ENCODE results near the gene MPND.

The MPND gene

GRCh38 chr19:4385291-4386040 lies 42.1 kb downstream of the MPND start:
- no peak for DNase-seq

- DNase-seq, result no peak
These were observed 42.9 kb downstream of the MPND start for GRCh38 chr19:4386041-4386782.

DNA sequence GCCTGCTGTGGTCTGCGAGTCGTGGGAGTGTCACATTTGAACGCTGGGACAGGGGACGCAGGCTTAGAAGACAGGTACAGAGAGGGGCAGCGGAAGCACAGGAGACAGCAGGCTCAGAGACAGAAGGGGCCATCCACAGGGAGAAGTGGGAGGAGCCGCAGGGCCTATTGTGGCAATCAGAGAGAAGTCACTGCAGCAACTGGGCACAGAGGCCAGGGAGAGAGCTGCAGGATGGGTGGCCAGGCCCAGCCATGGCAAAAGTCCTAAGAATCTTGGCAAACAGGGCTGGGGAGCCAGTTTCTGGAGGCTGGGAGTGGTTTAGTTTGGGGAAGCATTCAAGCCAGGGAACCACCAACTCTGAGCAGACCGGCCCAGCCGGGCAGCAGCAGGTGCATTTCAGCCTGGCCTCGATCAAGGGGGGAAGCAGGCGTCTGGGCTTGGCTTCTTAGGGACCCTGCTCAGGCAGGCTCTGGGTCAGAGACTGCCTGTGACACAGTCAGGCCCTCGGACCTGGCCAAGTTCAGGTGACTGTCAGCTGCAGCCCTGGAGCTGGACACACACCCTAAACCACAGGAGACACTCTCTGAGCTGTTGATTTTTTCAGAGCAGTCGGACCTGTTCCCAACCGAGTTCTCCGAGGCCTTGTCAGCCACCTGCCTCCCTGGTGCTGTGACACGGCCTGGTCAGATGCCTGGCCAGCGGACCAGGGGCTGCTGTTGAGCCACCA lies 45.1 kb downstream of the MPND start:
- no peak for DNase-seq

DNA sequence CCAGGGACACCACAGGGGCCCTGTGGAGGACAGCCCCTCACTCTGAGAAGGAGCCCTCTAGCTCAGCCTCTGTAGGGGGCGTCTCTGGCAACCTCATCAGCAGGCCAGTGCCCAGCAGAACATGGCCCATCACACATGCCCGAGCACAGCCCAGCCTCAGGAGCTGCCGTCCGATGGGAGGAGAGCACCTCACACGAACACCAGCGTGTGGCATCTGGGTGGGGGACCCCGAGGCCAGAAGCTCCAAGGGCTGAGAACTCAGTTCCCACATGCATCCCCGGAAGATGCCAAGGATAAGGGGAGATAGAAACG lies 45.7 kb downstream of the MPND start:
- DNase-seq, result no peak

DNA sequence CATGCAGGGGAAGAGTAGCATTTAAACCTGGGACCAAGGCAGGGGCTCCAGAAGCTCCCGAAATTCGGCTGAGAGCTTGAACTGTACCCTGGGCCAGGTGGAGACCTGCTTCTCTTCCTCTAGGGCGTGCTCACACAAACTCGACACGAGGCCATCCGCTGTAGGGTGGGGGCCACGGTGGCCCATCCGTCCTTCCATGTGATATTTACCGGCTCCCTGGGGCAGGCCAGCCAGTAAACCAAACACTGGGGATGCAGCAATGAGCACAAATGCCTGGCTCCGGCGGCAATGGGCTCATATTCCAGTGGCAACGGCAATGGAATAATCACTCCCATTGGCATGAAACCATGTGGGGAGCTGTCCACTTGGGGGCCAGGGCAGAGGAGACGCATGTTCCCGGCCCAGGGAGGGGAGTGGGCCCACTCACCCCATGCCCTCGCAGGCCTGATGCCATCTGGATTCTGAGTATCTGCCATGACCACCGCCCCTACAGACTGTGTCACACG lies 46.2 kb downstream of the MPND start:
- DNase-seq, result no peak

DNA sequence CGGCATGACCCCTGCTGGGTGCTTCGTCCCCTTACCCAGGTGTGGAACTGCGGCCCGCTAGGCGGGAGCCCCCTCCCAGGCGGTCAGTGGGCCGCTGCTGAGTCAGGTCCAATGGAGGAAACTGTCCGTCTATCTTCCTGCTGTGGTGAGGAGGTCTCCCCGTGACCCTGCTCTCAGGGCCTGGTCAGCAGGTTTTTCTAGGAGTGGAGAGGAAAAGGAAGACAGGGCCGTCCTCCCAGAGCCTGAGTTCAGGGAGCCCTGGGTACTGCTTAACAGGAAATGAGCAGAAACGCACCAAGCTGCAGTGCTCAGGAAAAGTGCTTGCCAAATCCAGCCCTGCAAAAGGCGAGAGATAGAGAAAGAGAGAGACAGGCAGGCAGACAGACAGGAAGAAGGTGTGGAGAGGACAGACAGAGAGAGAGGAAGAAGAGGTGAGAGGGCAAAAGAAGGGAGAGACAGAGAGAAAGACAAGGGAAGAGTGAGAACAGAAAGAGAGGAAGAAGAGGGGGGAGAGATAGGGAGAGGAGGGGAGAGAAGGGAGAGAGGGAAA lies 46.7 kb downstream of the MPND start:
- no peak for DNase-seq

DNA sequence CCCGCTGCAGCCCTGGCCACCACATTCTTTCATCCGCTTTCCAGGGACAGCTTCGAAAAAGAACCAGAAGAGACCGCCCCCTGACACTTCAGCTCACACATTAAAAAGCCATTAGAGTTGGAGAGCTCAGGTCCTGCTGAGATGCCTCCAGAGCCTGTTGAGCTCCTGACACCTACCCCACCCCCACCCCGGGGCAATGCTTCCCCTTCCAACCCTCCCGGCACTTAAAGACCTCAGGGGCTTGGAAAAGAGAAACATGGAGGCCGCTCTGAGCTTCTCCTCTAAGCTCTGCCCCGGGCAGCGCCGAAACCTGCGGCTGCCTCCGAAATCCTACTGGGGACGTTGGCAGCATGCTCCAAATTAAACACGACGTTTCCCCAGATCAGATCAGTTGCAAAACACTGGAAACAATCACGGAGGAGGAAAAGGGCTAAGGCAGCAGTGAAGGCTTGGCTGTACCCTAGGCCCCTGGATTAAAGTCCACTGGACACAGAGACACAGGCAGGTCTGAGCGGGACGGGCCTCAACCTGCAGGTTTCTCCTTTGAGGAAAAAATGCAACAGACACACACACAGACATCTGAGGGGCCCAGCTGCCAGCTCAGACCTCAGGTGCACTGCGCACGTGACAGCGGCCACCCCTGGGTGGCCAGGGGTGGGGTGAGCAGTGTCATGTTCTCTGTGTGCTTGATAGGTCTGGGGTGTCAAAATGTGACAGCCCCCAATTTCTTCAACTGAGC lies 47.4 kb downstream of the MPND start:
- no peak for DNase-seq

- DNase-seq, result no peak
These were observed 47.9 kb downstream of the MPND start for GRCh38 chr19:4391306-4391693.

DNA sequence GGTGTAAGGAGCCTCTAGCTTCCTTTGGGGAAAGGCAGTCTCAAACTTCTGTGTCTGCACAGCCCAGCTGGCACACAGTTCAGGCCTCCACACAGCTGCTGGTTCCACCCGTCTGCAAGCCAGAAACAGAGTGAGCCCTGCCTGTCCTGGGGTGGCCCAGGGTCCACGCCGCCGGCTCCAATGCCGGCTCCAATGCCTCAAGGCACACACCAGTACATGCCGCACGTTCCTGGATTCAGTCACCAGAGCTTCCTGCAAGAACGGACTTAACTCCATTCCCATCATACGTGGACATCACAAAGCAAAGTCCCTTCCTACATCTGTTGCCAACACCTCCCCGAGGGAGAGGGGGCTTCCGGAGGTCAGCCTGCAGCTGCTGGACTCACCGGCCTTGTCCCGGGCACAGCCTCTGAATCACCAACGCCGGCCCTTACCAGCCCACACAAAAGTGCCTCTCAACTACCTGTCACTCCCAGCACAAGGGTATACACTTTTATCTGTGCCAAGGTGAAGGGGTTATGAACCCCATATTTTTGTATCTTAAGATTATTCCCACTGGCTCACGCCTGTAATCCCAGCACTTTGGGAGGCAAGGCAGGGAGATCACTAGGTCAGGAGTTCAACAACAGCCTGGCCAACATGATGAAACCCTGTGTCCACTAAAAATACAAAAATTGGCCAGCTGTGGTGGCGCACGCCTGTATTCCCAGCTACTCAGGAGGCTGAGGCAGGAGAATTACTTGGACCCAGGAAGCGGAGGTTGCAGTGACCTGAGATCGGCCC lies 48.5 kb downstream of the MPND start:
- no peak for DNase-seq

DNA sequence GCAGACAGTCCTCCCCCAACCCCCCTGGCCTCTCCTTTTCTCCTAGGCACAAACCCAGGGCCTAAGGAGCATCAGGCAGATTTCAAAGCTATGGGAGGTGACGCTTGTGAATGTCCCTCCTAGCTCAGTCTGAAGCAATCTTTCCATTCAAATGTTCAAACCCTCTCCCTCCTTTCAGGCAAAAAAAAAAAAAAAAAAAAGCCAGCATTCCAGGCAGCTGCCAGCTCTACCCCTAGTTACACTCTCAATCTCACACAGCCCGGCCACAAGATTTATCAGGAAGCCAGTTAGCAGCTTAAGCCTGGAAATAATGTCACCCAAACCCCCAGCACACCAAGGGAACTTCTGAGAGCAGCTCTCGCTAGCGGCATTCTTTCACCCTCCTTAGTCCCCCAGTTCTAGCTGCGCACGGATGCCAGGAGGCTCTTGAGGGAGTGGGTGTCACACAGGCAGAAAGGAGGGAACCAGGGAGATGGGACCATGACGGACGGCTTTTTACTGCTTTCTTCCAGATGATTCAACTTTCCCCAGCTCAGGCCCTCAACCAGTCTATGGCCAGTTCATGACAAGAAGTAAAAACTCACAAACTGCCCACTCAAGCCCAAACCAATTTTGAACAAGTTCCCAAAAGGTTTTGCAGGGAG lies 50.7 kb downstream of the MPND start:
- no peak for DNase-seq

GRCh38 chr19:4396949-4397783 lies 53.8 kb downstream of the MPND start:
- no peak for DNase-seq

DNA sequence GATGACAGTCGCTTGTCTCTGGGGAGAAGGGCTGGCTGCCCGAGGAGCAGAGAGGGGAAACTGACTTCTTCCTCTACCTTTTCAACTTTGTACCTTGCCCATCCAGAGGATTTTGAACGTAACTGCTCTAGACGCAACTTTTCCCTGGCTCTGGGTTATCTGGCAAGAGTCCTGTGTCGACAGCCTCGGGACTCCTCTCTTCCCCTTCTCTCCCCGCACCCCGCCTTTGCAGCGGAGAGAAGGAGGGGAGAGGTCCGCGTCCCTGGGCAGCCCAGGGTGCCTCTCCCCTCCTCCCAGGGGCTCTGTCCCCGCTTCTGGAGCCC lies 56.4 kb downstream of the MPND start:
- DNase-seq, result no peak

DNA sequence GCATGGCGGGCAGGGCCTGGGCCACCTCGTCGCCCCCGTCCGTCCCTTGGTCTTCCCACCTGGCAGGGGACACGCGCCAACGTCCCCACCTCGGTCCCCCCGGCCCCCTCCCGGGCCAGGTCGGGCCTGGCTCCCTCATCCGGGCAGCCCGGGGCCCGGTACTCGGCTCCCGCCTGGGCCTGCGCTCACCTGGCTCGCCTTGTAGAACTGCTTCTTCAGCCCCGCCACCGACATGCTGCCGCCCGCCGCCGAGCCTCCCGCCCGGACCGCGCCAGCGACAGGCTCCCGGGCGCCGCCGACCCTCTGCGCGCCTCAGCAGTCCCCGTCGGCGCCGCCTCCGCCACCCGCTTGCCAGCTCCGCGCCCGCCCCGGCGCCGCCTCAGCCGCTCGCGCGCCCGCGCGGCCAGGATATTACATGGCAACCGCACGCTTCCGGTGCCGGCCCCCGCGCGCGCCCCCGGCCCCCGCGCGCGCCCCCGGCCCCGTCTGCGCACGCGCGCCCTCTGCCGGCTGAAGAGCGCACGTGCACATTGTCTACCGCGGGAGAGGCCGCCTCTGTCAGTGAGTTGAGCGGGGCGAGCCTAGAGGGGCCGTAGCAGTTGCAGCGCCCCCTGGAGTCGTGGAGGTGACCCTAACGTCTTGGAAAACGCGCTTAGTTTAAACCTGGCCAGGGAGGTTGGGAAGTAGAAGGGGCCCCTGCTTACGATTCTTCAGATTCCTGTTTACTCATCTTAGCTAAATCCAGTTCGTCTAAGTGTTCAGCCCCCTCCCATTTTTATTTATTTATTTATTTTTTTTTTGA lies 57.0 kb downstream of the MPND start, which contains the start of gene SH3GL1:
SH3GL1 (minus strand) TSS at position 413 of the 802 bp plus-strand sequence; CDS start at position 234, 179 bp downstream.
- peak; percentile 89 for DNase-seq

DNA sequence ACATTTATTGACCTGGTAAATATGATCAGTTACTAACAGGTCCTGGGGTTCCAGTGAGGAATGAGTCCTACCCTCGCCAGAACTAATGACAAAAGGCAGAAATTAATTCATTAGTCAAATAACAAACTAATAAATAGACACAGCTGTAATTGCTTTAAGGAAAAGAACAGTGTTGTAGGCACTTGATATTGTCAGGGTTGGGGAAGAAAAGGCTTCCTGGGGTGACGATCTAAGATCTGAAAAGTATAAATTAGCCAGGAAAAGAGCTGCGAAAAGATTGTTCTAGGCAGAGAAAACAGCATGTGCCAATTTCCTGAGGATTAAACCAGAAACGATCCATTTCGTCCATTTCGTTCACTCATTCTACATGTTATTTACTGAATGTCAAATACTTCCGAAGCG lies 58.4 kb downstream of the MPND start:
- DNase-seq, result no peak

GRCh38 chr19:4402171-4403004 lies 59.0 kb downstream of the MPND start, which contains the start of gene CHAF1A:
TSS of gene CHAF1A (plus strand) at chr19:4402640. CDS start at chr19:4402763, 123 bp downstream.
- peak; percentile 99 for DNase-seq

GRCh38 chr19:4403005-4403761 lies 59.8 kb downstream of the MPND start:
- DNase-seq, result no peak

- DNase-seq, result no peak
These were observed 62.6 kb downstream of the MPND start for GRCh38 chr19:4405977-4406376.

DNA sequence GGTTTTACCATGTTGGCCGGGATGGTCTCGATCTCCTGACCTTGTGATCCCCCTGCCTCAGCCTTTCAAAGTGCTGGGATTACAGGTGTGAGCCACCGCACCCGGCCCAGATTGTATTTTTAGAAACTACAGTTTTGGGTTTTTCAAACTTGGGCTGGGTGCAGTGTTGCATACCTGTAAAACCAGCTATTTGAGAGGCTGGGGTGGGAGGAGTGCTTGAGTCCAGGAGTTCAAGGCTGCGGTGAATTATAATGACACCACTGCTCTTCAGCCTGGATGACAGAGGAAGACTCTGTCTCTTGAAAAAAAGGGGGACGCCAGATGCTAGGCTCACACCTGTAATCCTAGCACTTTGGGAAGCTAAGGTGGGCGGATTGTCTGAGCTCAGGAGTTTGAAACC lies 63.3 kb downstream of the MPND start:
- no peak for DNase-seq

Data from activated naive CD4-positive, alpha-beta T cell treated with anti-CD3 and anti-CD28 coated beads, Interleukin-2, amount 50 U/mL, for 16 hours (primary cell).